ENCODE measurements around the gene PPP2R1B.

The PPP2R1B gene

DNA sequence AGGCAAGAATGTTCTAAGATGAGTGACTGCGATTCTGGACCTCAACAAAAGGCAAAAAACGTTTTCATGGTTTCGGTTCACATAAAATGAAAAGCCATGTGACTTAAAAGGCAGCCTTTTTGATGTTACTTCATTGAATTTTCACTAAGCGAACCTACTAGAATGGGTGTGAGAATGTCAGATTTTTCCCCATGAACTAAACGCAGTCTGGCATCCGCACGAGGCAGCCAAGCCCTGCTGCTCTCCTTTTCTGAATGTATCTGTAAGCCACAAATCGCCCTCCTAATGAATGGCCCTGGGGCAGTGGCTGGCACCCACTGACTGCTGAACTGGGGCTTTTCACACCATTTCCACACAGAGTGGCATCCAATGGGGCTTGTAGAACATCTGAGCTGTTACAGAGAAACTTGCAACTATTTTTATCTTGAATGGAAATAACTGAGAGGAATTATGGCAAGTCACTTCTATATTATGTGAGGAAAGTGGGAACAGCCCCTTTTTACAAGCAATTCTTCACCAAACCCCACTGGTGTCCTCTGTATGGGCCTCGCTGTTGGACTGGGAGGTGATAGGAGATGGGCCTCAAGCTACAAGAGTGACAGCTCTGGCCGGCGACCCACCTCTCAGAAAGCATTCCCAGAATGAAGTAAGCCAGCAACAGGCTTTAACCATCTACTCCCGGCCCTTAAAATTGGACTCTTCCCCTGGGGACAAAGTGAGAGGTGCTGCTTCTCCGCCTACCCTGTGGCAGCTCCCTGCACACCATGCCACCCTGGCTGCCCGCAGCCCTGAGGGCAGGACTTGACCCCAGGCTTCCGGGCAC is 29.4 kb downstream of the PPP2R1B start:
- TF ChIP-seq, protein P1, sequence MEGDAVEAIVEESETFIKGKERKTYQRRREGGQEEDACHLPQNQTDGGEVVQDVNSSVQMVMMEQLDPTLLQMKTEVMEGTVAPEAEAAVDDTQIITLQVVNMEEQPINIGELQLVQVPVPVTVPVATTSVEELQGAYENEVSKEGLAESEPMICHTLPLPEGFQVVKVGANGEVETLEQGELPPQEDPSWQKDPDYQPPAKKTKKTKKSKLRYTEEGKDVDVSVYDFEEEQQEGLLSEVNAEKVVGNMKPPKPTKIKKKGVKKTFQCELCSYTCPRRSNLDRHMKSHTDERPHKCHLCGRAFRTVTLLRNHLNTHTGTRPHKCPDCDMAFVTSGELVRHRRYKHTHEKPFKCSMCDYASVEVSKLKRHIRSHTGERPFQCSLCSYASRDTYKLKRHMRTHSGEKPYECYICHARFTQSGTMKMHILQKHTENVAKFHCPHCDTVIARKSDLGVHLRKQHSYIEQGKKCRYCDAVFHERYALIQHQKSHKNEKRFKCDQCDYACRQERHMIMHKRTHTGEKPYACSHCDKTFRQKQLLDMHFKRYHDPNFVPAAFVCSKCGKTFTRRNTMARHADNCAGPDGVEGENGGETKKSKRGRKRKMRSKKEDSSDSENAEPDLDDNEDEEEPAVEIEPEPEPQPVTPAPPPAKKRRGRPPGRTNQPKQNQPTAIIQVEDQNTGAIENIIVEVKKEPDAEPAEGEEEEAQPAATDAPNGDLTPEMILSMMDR (IDR thresholded peaks at IDR 0.05): no peak
- H3K27ac ChIP-seq: peak overlapping the region; percentile 92 to 97
- no peak overlapping the region for H3K4me3 ChIP-seq
- no peak for DNase-seq (ENCODE audit: low spot score)

DNA sequence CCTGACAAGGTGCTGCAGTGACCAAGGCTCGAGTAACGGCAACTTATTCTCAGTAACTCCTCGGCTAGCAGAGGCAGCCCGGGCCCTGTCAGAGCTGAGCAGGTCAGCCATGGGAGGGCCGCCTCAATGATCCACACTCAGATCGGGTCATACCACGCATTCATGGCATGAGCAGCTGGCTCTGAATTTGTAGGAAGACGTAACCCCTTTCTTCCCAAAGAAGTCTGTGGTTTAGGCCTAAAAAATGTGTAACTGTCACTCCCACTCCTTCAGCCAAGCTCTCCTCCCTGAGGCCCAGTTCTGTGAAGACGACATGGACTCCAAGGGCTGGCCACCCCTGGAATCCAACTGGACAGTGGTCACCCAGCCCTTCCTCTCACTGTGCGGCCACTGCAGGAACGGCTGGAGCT is 30.0 kb downstream of the PPP2R1B start:
- Histone ChIP-seq H3K4me3 (peak overlapping the region; percentile 64), H3K27ac (peak overlapping the region; percentile 92 to 97)
- TF ChIP-seq, protein P1 (IDR thresholded peaks at IDR 0.05): no peak
- no peak for DNase-seq (ENCODE audit: low spot score)

DNA sequence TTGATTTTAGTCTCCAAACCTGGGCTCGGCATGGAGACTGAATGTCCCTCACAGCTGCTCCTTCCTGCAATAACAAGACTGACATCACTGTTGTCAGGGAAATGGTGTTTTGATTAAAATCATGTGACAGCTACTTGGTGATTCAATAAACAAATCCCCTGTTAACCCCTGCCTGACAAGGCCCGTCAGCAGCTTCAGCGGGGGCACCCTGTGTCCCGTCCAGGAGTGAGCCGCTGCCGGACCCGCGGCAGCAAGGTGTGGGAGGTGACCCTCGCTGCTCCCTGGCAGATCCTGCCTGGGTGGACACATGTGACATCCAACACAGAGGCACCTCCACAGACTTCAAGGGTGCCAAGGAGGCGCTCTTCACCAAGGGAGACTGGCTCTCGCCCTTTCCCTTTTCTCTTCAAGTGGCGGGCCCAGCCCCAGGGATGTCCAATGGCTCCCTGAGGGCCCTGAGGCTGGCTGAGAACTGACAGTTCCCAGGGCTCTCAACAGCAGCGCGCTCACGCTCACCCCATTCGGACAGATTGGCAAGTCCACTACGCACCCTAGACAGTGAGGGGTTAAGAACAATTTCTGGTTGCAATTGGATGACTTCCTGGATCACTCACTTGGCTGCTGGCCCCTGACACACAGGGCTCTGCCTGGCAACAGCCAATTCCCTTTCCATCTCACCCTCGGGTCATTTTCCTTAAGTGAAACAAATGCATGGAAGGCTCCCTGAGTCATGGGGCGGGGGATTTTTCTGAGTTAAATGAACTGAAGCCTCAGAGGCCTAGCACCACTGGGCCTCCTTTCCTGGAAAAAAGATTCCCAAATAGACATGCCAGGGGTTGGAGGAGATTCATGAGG is 30.7 kb downstream of the PPP2R1B start:
- peak overlapping the region; percentile 64 for H3K4me3 ChIP-seq
- peak; percentile 93 for DNase-seq (ENCODE audit: low spot score)
- TF ChIP-seq, protein P1 (IDR thresholded peaks at IDR 0.05): no peak
- peak overlapping the region; percentile 92 to 97 for H3K27ac ChIP-seq

DNA sequence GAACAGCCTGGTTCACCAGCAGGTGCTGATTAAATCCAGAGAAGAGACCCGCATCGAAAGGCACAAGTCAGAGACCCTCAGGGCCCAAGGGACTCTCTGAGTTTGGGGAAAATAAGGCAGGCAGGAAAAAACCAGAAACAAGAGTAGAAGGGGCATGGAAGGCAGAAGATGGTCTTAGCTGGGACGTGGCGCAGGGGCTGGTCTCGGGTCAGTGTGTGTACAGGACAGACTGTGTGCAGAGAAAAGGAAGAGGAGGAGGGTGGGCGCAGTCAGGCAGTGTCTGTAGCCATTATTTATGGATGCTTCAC is 31.3 kb downstream of the PPP2R1B start:
- TF ChIP-seq, protein P1 (IDR thresholded peaks at IDR 0.05): no peak
- H3K4me3 ChIP-seq: peak overlapping the region; percentile 64
- DNase-seq (ENCODE audit: low spot score): no peak
- H3K27ac ChIP-seq: peak overlapping the region; percentile 92 to 97

DNA sequence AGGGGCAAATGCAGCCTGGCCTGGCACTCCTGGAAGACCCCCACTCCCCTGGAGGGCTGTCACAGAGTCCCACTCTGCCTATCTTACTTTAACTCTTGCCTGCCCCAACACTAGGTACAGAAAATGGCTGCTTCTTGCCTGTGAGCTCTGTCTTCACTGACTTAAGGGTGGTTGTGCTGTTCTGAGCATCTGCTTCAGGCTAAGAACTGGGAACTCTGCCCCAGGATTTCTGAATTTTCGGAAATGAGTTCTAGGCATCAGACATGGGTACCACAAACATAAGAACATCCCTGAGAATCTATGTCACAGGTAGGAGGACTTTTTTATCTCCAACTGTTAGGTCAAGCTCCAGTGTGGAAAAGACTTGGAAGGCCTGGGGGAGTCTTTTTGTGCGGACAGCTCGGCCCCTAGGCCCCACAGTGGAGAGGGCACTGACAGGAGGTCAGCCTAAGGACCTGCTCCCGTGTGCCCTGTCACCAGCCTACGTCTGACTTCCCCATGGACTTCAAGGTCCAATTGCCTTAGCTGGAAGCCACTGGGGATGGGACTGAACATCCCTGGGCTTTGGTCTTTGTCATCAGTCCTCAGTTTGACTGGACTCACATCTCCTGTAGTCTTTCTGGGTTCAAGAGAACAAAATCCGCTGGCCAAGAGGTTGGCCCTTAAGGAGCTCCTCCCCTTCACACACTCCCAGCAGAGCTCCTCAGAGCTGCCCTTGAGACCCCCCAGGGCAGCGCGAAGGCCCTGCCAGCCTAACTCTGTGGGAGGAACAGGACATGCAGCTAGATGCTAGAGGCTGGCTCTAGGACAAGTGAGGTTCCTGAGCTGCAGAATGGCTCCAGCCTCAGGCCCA is 31.9 kb downstream of the PPP2R1B start:
- peak overlapping the region; percentile 92 to 97 for H3K27ac ChIP-seq
- DNase-seq (ENCODE audit: low spot score): no peak
- no peak overlapping the region for H3K4me3 ChIP-seq
- TF ChIP-seq, protein P1 (IDR thresholded peaks at IDR 0.05): no peak

DNA sequence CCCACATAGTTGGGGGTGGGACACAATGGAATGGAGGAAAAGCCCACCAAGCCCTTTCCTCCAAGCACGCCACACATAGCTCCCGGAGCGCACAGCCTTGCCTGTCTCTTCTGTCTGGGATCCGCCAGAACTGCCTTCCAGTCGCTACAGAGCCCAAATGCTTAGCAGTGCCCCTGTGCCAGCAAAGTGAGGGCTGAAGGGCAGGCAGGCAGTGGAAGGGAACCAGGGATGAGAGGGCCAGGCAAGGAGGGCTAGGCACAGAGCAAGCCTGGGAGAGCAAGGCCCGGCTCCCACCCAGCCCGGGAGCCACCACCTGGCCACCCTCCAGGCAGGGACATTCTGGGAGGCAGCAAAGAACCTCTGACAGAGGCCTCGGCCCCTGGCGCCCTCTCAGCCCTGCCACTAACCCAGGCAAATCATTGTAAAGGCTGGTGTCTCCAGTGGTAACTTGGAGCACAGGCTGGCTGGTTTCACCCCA is 32.5 kb downstream of the PPP2R1B start:
- Histone ChIP-seq H3K27ac (peak overlapping the region; percentile 92 to 97), H3K4me3 (peak overlapping the region; percentile 15)
- TF ChIP-seq, protein P1 (IDR thresholded peaks at IDR 0.05): no peak
- no peak for DNase-seq (ENCODE audit: low spot score)

Data from coronary artery (tissue), 2 donors.